HCT116 (cell line): Measurements from ENCODE around the gene NOP10.

ENCODE experiments used
- CEBPB ChIP-seq: IDR thresholded peaks from 2 replicates; pipeline ENCODE4 v1.6.1; 2012; ENCODE audit warnings: low read depth
- EZH2 ChIP-seq: fragments of 200-600 bp; sonication (generic); IDR thresholded peaks from 2 replicates; pipeline ENCODE4 v1.6.1; 2017; ENCODE audit warnings: antibody characterized with exemption, mixed run types
- EZH2phosphoT487 ChIP-seq: fragments of 200-600 bp; IDR thresholded peaks from 2 replicates; pipeline ENCODE4 v1.6.1; 2018; ENCODE audit warnings: antibody characterized with exemption, borderline replicate concordance
- POLR2A ChIP-seq: IDR thresholded peaks from 2 replicates; pipeline ENCODE4 v1.7.0; 2011; ENCODE audit warnings: borderline replicate concordance; ENCODE audit not compliant: insufficient read depth, insufficient read length; ENCODE audit errors: extremely low read depth
- POLR2AphosphoS5 ChIP-seq: IDR thresholded peaks from 2 replicates; pipeline ENCODE4 v1.6.1; 2011; ENCODE audit warnings: mild to moderate bottlenecking, low read depth, low read length, moderate library complexity
- RAD21 ChIP-seq: IDR thresholded peaks from 2 replicates; pipeline ENCODE4 v1.6.1; 2012; ENCODE audit warnings: low read depth, mild to moderate bottlenecking
- SIN3A ChIP-seq: IDR thresholded peaks from 2 replicates; pipeline ENCODE4 v1.6.1; 2012; ENCODE audit warnings: low read depth
- SRF ChIP-seq: IDR thresholded peaks from 2 replicates; pipeline ENCODE4 v1.6.1; 2012; ENCODE audit warnings: low read depth
- TF ChIP-seq, protein P1 (sequence below), 3 experiments: fragments of 200-600 bp in 1 of 3; sonication (generic) in 1 of 3; IDR thresholded peaks in 2 of 3; conservative IDR thresholded peaks in 1 of 3; 2 replicates each; pipeline ENCODE4 v1.5.1; 2012 to 2017; ENCODE audit warnings: low read depth in 2 of 3, low read length in 2 of 3, antibody characterized with exemption in 1 of 3, borderline replicate concordance in 1 of 3, control low read depth in 1 of 3, mild to moderate bottlenecking in 1 of 3, mixed read lengths in 1 of 3, mixed run types in 1 of 3, moderate library complexity in 1 of 3; ENCODE audit not compliant: insufficient read depth in 1 of 3
- TF ChIP-seq, protein P2 (sequence below): IDR thresholded peaks from 2 replicates; pipeline ENCODE4 v1.6.1; 2012
- TF ChIP-seq, protein P3 (sequence below): IDR thresholded peaks from 2 replicates; pipeline ENCODE4 v1.6.1; 2012

- TF ChIP-seq SRF (no peak), CEBPB (no peak), EZH2phosphoT487 (no peak), EZH2 (no peak), POLR2A (no peak), SIN3A (no peak), POLR2AphosphoS5 (no peak), RAD21 (no peak)
- TF ChIP-seq, protein P1, sequence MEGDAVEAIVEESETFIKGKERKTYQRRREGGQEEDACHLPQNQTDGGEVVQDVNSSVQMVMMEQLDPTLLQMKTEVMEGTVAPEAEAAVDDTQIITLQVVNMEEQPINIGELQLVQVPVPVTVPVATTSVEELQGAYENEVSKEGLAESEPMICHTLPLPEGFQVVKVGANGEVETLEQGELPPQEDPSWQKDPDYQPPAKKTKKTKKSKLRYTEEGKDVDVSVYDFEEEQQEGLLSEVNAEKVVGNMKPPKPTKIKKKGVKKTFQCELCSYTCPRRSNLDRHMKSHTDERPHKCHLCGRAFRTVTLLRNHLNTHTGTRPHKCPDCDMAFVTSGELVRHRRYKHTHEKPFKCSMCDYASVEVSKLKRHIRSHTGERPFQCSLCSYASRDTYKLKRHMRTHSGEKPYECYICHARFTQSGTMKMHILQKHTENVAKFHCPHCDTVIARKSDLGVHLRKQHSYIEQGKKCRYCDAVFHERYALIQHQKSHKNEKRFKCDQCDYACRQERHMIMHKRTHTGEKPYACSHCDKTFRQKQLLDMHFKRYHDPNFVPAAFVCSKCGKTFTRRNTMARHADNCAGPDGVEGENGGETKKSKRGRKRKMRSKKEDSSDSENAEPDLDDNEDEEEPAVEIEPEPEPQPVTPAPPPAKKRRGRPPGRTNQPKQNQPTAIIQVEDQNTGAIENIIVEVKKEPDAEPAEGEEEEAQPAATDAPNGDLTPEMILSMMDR (IDR thresholded peaks at IDR 0.05 in 2 of 3, conservative IDR thresholded peaks at IDR 0.05 in 1 of 3; ENCODE audit: borderline replicate concordance in 1 of 3, insufficient read depth in 1 of 3, low read depth in 2 of 3, low read length in 2 of 3): no peak
- TF ChIP-seq, protein P2, sequence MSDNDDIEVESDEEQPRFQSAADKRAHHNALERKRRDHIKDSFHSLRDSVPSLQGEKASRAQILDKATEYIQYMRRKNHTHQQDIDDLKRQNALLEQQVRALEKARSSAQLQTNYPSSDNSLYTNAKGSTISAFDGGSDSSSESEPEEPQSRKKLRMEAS: no peak
- TF ChIP-seq, protein P3, sequence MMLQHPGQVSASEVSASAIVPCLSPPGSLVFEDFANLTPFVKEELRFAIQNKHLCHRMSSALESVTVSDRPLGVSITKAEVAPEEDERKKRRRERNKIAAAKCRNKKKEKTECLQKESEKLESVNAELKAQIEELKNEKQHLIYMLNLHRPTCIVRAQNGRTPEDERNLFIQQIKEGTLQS: no peak
Measured at GRCh38 chr15:34339946-34340345, 3.0 kb downstream of the NOP10 start.
